Measurements from ENCODE around the gene CTNNA3. TPM values are rescaled to one million over a fixed set of nuclear protein-coding genes. Genes with fewer than 3 reads are reported as not detected.

Gene CTNNA3
- total RNA-seq, 1 experiment from 2014 or later, result 0.32 TPM

DNA sequence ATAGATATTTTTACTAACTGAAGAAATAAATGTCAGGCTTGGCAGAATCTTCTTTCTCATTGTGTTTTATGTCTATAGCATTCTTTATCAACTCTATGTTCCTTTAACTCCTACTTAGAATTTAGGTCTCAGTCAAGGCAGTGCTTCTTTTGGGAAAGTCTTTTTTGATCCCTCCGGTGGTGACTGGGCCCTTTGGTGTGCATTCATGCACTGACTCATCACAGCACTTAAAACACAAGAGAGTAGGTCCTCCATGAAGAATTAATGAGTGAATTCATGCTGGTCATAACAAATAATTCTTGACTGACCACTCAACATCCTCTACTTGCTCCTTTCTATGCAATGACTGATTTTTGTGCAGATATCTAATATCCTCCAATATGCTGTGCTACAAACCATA lies 1229.0 kb downstream of the CTNNA3 start (continued):
- TF ChIP-seq SRF (IDR thresholded peaks at IDR 0.05; ENCODE audit: low read depth) (no peak), SP1 (IDR thresholded peaks at IDR 0.05; ENCODE audit: low read depth) (no peak), RAD21 (IDR thresholded peaks at IDR 0.05; ENCODE audit: low read depth) (no peak), CBX3 (IDR thresholded peaks at IDR 0.05; ENCODE audit: low read depth) (no peak)
- TF ChIP-seq, protein P1, sequence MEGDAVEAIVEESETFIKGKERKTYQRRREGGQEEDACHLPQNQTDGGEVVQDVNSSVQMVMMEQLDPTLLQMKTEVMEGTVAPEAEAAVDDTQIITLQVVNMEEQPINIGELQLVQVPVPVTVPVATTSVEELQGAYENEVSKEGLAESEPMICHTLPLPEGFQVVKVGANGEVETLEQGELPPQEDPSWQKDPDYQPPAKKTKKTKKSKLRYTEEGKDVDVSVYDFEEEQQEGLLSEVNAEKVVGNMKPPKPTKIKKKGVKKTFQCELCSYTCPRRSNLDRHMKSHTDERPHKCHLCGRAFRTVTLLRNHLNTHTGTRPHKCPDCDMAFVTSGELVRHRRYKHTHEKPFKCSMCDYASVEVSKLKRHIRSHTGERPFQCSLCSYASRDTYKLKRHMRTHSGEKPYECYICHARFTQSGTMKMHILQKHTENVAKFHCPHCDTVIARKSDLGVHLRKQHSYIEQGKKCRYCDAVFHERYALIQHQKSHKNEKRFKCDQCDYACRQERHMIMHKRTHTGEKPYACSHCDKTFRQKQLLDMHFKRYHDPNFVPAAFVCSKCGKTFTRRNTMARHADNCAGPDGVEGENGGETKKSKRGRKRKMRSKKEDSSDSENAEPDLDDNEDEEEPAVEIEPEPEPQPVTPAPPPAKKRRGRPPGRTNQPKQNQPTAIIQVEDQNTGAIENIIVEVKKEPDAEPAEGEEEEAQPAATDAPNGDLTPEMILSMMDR (IDR thresholded peaks at IDR 0.05 in 2 of 3, conservative IDR thresholded peaks at IDR 0.05 in 1 of 3; ENCODE audit: borderline replicate concordance in 1 of 3, insufficient read depth in 1 of 3, low read depth in 2 of 3, low read length in 2 of 3), result no peak
- TF ChIP-seq, protein P2, sequence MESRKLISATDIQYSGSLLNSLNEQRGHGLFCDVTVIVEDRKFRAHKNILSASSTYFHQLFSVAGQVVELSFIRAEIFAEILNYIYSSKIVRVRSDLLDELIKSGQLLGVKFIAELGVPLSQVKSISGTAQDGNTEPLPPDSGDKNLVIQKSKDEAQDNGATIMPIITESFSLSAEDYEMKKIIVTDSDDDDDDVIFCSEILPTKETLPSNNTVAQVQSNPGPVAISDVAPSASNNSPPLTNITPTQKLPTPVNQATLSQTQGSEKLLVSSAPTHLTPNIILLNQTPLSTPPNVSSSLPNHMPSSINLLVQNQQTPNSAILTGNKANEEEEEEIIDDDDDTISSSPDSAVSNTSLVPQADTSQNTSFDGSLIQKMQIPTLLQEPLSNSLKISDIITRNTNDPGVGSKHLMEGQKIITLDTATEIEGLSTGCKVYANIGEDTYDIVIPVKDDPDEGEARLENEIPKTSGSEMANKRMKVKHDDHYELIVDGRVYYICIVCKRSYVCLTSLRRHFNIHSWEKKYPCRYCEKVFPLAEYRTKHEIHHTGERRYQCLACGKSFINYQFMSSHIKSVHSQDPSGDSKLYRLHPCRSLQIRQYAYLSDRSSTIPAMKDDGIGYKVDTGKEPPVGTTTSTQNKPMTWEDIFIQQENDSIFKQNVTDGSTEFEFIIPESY (IDR thresholded peaks at IDR 0.05; ENCODE audit: extremely low read depth, insufficient replicate concordance, low read length), result no peak

DNA sequence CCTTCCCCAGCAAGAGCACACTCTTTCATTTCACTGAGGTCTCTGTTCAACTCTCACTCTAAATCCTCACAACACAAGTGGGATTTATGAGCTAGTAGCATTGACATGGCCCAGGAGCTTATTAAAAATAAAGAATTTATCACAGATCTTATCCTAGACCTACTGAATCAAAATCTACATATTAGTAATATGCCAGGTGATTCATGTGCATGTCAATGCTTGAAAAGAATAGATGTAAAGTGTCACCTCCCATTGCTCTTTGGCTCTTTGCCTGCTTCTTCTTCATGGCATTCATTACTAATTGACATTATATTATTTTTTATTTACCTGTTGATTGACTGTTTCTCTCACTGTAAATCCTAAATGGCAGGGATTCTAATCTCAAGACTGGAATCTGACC lies 1229.4 kb downstream of the CTNNA3 start:
- no peaks in the 10 kb centered on the region for H3K79me2 ChIP-seq (ENCODE audit: insufficient read depth, low read length)
- no peak overlapping the region for H3K27ac ChIP-seq (ENCODE audit: low read depth, low read length)
- DNase-seq (ENCODE audit: low read depth, low spot score) (no peak), ATAC-seq (no peak)
- POLR2A ChIA-PET, result no interaction called here
- BruUV-seq (replicated peaks), result no TSS peak
- intact Hi-C loops (cut with micrococcal nuclease), result no loop called here
- H3K4me3 ChIP-seq (replicated peaks in 1 of 2; ENCODE audit: low read depth in 1 of 2, low read length in 2 of 2), result no peak overlapping the region
- no peaks in the 10 kb centered on the region for H3K9me2 ChIP-seq (ENCODE audit: insufficient read depth)
- no peaks in the 10 kb centered on the region for H4K20me1 ChIP-seq (ENCODE audit: insufficient read depth)
- TF ChIP-seq EZH2 (IDR thresholded peaks at IDR 0.05) (no peak), POLR2AphosphoS5 (IDR thresholded peaks at IDR 0.05; ENCODE audit: low read depth, low read length) (no peak), EZH2phosphoT487 (IDR thresholded peaks at IDR 0.05; ENCODE audit: borderline replicate concordance) (no peak), SIN3A (IDR thresholded peaks at IDR 0.05; ENCODE audit: low read depth) (no peak), FOSL1 (IDR thresholded peaks at IDR 0.05; ENCODE audit: low read depth) (no peak)
- CTCF ChIA-PET, result no interaction called here
- RAD21 ChIA-PET (ENCODE audit: low non-redundant PET in 1 of 2, low total read pairs in 2 of 2, uncharacterized antibody in 2 of 2, unreplicated experiment in 2 of 2), result no interaction called here
- no peaks in the 10 kb centered on the region for H3K4me1 ChIP-seq (ENCODE audit: control insufficient read depth in 1 of 2, insufficient read depth in 2 of 2, low read length in 2 of 2)
- H3K36me3 ChIP-seq (ENCODE audit: control insufficient read depth in 1 of 2, insufficient read depth in 2 of 2, low read length in 2 of 2), result no peaks in the 10 kb centered on the region
- H3K27me3 ChIP-seq (ENCODE audit: insufficient read depth, low read length), result no peaks in the 10 kb centered on the region
- no peak overlapping the region for H3K4me2 ChIP-seq (ENCODE audit: low read length)
- H3K9me3 ChIP-seq (ENCODE audit: control insufficient read depth in 1 of 2, insufficient read depth in 1 of 2, low read depth in 1 of 2, low read length in 2 of 2), result no peaks in the 10 kb centered on the region
- no peak overlapping the region for H2AFZ ChIP-seq (ENCODE audit: low read depth, low read length, poor library complexity, severe bottlenecking)
- H3K9ac ChIP-seq (ENCODE audit: low read length), result no peak overlapping the region
